Cardiac fibroblast (primary cell): ENCODE results near the gene ADNP.
A peak's percentile ranks its signal among the peaks of the same experiment; 100 is the strongest.

ENCODE experiments used
- DNase-seq, 2 donors: peaks; one replicate each; pipeline versions ENCODE4 v3.0.0 to v3.0.0-alpha.2; 2010; ENCODE audit warnings: low read depth in 2 of 2
- H3K4me3 ChIP-seq, 2 donors: replicated peaks in 1 of 2; 1 replicate in 1 of 2; 2 replicates in 1 of 2; pipeline ENCODE4 v1.5.1; 2011; ENCODE audit warnings: low read depth in 2 of 2, low read length in 2 of 2, mild to moderate bottlenecking in 2 of 2, moderate library complexity in 1 of 2
- CTCF ChIP-seq: IDR thresholded peaks from one replicate; pipeline ENCODE4 v1.5.1; 2011; ENCODE audit warnings: low read depth, mild to moderate bottlenecking, low read length, inconsistent platforms

ADNP gene

DNA sequence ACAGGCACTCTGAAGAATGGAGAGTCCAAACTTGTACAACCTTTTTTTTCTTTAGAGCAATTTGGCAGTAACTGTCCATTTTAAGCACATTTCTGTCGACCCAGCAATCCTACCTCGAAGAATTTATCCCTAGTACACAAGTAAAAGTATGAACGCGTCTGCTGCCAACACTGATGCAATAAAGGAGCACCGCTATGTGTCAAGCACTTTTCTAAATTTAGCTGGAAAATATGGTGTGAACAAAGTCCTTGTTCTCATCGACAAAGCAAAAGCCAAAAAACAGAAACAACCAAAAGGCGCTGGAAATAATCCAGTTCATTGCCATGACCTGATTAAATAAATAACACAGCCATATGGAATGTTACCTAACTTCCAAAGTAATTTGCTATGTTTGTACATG is 26.0 kb upstream of the ADNP start:
- peak; percentile 34 to 49 for DNase-seq
- TF ChIP-seq CTCF = no peak

DNA sequence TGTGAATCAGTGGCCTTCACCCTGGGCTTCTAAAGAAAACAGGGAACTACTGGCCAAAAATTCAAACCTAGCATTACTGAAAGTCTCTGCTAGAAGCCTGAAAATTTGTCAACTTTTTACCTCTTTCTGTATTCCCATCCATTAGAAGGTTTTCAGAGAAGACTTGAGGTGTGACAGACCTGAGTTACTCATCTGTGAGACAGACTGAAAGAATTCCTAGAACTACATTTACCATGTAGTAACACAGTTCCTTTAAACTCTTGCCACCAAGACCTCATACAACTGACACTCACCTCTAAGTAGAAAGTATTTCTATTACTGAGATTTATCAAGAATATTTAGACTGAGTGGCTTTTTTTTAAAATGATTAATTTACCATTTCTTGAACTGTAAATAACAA is 22.6 kb upstream of the ADNP start:
- TF ChIP-seq CTCF = no peak
- no peak for DNase-seq
- H3K4me3 ChIP-seq = no peak overlapping the region

More for the DNA sequence above, 26.0 kb upstream of the ADNP start:
- H3K4me3 ChIP-seq = peak overlapping the region; percentile 90 to 96

DNA sequence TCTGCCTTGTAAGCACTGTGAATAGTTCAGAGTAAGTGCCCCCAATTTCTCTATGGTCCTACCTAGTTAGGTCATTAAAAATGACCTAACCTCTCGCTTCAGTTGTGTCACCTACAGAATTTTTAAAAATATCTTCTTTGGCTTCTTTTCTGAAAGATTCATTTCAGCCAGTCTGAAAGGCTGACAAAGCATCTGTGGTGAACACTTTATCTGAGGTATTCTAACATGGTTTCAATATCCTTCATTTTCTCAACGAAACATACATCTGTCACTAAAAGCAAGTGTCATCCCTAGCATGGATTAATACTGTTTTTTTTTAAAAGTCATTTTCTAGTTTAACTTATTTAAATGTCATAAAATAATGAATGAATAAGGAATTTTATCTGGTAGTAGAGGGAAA is 22.0 kb upstream of the ADNP start:
- no peak for TF ChIP-seq CTCF
- no peak overlapping the region for H3K4me3 ChIP-seq
- no peak for DNase-seq

GRCh38 chr20:50948132-50948785 is 17.0 kb upstream of the ADNP start:
- no peak overlapping the region for H3K4me3 ChIP-seq
- TF ChIP-seq CTCF = no peak
- DNase-seq = no peak

- DNase-seq = no peak
- no peak overlapping the region for H3K4me3 ChIP-seq
- TF ChIP-seq CTCF = no peak
Observed at GRCh38 chr20:50943069-50943468, 11.8 kb upstream of the ADNP start.

DNA sequence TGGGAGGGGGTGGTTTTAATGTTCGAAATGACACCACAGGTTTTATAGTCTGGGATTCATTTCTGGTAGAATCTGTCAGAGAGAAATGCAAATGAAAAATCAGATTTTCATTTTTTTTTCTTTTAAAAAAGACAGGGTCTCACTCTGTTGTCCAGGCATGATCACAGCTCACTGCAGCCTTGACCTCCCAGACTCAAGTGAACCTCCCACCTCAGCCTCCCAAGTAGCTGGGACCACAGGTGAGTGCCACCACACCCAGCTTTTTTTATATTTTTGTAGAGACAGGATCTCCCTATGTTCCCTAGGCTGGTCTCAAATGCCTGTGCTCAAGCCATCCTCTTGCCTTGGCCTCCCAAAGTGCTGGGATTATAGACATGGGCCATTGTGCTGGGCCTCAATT is 2.4 kb upstream of the ADNP start:
- no peak for DNase-seq
- no peak overlapping the region for H3K4me3 ChIP-seq
- no peak for TF ChIP-seq CTCF
